Lung microvascular endothelial cell (primary cell): ENCODE results near the gene ZSCAN10. TPM values are rescaled to one million over a fixed set of nuclear protein-coding genes. Genes with fewer than 3 reads are reported as not detected.
"Not testable (repeated sequence)": the region's sequence is repeated elsewhere in the genome, so short reads cannot be mapped to it uniquely, and the experiment has no call there.

ENCODE experiments used
- DNase-seq, 2 donors: peaks; one replicate each; pipeline versions ENCODE4 v3.0.0 to v3.0.0-alpha.2; 2010; ENCODE audit warnings: low read depth in 2 of 2
- total RNA-seq: library from RNA; depleted of rRNA; stranded (reverse); fragments of >200 nt; gene quantifications from 2 replicates; pipeline ENCODE4 v1.2.1, GENCODE V29; 2014

Gene ZSCAN10
- total RNA-seq, result under 0.01 TPM in 1 of 2 replicates, not detected in the other

DNA sequence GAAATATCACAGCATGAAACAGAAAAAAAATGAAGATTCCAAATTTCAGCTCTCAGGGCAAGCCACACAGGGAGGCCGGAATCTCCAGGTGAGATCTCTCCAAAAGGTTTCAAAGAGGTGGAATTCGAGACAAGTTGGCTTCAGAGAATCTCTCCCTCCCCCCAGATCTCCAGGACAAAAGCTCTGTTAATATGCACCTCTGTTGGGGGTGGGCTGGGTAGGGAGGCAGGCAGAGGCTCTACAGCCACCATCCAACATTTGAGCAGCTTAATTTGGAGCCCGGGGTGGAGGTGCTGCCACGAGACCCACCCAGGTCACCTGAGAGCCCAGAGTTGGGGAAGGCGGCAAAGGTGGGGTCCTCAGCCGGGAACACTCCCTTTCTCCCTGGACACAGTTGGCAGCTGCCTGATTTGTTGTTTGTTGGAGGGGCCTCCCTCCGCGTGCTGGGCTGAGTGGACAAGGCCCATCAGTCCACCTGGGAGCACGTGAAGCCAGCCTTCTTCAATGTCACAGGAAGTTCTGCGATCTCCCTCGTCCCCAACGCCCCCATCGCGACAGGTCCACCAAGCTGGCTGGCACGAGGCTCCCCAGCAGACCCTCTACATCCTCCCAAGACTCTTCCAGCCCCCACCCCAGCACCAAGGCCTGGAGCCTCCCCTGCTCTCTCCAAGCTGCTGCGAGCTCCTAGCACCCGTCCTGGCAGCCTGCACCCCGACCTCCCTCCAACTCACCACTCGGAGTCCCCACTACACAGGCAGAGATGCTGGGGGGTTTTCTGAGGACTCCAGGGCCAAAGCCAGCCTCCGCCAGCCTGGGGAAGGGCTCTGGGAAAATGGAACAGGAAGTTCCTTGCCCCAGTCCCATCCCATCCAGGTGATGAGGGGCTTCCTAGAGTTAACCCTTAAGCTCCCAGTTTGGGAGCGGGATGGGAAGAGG, at the start of gene ZSCAN10:
Gene ZSCAN10 (minus strand): TSS at position 836 of the 936 bp plus-strand sequence. CDS start 6,357 bp downstream, outside the sequence.
- DNase-seq, result no peak

- no peak for DNase-seq
Observed at GRCh38 chr16:3148256-3149192, 49.4 kb upstream of the ZSCAN10 start.

DNA sequence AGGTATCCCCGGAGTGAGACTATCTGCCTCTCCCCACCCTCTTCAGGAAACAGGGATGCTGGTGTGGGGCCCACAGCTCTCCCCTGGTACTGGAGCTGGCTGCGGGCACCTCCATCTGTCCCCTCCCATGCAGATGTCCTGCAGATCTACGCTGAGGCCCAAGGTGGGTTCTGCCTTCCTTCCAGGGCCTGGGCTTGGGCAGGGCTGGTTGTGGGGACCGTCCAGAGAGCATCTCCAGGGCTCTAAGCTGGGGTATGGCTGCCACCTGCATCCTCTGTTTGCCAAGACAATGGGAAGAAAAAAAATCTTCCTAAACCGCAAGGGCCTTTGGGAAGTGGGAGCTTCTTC, 48.6 kb upstream of the ZSCAN10 start:
- no peak for DNase-seq

DNA sequence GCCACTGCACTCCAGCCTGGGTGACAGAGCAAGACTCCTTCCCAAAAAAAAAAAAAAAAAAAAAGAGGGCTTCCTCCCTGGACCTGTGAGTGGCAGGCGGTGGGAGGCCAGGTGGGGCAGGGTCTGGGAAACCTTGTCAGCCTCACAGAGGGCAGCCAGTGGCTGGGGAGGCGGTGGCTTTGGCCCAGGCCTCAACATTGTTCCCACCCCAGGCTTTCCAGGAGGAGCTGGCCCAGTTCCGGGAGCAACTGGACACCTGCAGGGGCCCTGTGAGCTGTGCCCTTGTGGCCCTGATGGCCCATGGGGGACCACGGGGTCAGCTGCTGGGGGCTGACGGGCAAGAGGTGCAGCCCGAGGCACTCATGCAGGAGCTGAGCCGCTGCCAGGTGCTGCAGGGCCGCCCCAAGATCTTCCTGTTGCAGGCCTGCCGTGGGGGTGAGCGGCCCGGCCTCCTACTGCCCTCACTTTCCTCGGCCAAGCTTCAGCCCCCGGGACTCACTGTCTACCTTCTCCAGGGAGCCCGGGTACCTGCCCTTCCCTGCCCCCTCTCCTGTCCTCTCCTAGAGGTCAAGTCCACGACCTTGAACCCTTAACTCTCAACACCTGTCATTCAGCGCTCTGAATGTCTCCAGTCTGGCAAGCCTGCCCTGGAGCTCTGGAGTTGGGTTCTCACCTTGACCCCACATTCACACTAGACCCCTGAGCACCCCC, 48.1 kb upstream of the ZSCAN10 start:
- no peak for DNase-seq

GRCh38 chr16:3145660-3146059, 46.6 kb upstream of the ZSCAN10 start:
- no peak for DNase-seq

- no peak for DNase-seq
Observed at GRCh38 chr16:3145151-3145550, 46.1 kb upstream of the ZSCAN10 start.

- DNase-seq, result no peak
Observed at GRCh38 chr16:3144321-3144983, 45.4 kb upstream of the ZSCAN10 start.

DNA sequence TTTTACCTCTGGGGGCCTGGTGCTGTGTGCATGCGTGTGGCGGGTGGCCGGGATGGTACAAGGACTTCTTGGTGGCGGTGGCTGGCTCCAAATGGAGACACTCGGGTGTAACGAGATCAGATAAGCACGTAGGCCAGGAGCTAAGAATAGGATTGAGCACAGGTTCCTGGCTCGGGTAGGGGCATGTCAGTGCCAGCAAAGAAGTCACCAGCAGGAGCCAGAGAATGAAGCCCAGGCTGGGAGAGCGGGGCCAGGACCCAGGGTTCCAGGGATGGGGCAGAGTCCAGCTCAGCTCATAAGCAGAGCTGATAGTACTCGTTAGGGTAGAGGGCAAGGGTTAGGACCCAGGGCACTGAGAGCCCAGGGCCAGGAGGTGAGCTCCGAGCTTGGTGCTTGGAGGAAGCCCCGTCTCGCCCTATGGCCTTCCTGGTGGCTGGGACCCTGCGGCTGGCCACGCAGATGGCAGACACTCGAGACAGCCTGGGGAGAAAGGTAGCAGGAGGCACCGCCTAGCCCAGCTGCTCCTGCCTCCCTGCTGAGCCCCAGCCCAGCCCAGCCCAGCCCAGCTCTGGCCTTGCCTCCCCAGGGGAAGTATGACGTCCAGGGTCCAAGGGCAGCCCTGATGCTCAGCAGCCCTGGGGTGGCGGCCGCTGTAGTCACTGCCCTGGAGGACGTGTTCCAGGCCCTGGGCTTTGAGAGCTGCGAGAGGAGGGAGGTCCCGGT, 44.7 kb upstream of the ZSCAN10 start:
- DNase-seq, result no peak

DNA sequence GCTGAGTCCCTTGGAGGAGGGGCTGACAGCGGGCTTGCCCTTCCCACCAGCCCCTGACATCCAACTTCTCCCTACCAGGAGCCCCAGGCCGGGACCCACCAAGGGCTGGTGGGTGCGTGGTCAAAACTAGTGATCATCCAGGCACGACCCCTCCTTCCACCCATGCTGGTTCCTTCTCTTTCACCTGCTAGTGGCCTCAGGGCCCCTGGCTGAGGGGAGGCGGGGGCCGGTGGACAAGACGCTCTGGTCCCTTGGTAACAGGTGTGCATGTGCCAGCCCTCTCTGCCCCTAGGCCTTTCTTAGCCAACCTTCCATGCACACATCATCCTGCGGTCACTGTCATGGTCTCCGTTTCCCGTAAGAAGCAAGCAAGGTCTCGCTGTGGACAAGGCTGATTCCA, 44.1 kb upstream of the ZSCAN10 start:
- DNase-seq, result no peak

- DNase-seq, result no peak
Observed at GRCh38 chr16:3142770-3143169, 43.7 kb upstream of the ZSCAN10 start.

DNA sequence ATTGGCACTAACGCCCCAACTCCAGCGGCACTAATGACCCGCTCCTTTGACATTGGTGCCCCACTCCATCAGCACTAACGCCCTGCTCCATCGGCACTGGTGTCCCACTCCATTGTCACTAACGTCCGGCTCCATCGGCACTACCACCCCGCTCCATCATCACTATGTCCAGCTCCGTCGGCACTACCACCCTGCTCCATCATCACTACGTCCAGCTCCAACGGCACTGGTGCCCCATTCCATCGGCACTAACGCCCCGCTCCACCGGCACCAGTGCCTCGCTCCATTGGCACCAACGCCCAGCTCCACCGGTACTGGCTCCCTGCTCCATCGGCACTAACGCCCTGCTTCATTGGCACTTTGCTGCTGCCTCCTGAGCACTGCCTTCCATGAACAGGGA, 43.2 kb upstream of the ZSCAN10 start:
- DNase-seq, result no peak

DNA sequence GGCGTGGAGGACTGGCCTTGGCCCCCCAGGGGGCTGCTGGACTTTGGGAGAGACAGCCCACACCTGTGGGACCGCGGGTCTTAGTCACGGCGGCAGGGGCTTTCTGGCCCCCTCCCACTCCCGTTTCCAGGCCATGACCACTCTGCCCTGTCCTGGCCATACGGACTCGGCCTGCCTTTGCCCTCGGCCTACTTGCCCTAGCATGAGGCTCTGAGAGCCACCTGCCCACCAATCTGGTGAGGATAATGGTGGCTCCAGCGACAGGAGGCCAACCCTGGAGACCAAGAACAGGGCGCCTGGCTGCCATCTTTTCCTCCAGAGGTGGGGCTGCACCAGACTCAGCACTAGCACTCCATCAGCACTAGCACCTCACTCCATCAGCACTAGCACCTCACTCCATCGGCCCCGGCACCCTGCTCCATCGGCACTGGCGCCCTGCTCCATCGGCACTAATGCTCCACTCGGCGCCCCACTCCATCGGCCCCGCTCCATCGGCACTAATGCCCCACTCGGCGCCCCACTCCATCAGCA, 42.8 kb upstream of the ZSCAN10 start:
- no peak for DNase-seq

DNA sequence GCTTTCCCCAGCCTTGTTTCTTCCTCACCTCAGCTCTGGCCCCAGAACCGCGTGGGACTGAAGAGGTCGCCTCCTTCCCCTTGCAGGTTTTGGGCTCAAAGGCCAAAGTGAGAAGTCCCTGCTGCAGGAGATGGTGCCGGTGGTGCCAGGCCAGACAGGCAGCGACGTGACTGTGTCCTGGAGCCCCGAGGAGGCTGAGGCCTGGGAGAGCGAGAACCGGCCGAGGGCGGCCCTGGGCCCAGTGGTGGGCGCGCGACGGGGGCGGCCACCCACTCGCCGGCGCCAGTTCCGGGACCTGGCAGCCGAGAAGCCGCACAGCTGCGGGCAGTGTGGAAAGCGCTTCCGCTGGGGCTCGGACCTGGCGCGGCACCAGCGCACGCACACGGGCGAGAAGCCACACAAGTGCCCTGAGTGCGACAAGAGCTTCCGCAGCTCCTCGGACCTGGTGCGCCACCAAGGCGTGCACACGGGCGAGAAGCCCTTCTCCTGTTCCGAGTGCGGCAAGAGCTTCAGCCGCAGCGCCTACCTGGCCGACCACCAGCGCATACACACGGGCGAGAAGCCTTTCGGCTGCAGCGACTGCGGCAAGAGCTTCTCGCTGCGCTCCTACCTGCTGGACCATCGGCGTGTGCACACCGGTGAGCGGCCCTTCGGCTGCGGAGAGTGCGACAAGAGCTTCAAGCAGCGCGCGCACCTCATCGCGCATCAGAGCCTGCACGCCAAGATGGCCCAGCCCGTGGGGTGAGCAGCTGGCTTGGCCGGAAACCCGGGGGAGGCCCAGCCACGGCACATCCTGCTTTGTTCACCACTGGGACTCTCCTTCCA, 41.7 kb upstream of the ZSCAN10 start:
- no peak for DNase-seq

GRCh38 chr16:3139561-3139960, 40.5 kb upstream of the ZSCAN10 start:
- DNase-seq, result not testable (repeated sequence)

DNA sequence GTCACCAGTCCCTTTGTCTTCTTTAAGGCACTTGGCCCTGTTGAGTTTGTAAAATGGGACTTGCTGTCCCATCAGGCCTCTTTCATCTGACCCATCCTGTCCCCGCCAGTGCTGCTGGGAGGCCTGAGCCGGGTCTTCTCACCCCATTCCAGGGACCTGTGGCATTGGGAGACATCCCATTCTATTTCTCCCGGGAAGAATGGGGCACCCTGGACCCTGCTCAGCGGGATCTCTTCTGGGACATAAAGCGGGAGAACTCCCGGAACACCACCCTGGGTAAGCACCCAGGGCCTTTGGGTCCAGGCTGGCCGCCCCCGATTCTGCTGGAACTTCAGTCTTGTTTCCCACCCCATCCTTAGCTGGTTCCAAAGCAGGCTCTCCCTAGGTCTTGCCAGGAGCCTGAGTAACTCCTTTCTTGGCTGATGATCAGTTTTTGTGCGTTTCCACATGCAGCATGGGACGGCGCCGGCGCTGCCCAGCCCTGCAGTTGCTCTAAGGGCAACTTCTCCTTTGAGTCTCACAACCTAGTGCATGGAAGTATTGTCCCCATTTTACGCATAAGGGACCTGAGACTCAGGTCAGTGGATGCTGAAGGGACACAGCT, 39.8 kb upstream of the ZSCAN10 start:
- no peak for DNase-seq

- DNase-seq, result no peak
Observed at GRCh38 chr16:3138342-3138741, 39.2 kb upstream of the ZSCAN10 start.

DNA sequence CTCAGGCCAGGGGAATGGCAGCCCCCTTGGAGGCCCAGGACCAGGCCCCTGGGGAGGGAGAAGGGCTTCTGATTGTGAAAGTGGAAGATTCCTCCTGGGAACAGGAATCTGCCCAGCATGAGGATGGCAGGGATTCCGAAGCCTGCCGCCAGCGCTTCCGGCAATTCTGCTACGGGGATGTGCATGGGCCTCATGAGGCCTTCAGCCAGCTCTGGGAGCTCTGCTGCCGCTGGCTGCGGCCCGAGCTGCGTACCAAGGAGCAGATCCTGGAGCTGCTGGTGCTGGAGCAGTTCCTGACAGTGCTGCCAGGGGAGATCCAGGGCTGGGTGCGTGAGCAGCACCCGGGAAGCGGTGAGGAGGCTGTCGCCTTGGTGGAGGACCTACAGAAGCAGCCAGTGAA, 38.2 kb upstream of the ZSCAN10 start:
- no peak for DNase-seq

GRCh38 chr16:3135126-3135715, 36.1 kb upstream of the ZSCAN10 start:
- DNase-seq, result no peak
